AG09319 (cell line): Measurements from ENCODE around the gene PGAP1.

Experiments
- DNase-seq: peaks from one replicate; pipeline ENCODE4 v3.0.0-alpha.2; 2010; ENCODE audit warnings: low read depth; ENCODE audit errors: extremely low read depth
- CTCF ChIP-seq: IDR thresholded peaks from 2 replicates; pipeline ENCODE4 v1.5.1; 2011; ENCODE audit warnings: low read depth, mild to moderate bottlenecking, inconsistent platforms, low read length, moderate library complexity

PGAP1 gene

GRCh38 chr2:196854629-196855028 lies 71.9 kb downstream of the PGAP1 start:
- no peak for TF ChIP-seq CTCF
- no peak for DNase-seq

DNA sequence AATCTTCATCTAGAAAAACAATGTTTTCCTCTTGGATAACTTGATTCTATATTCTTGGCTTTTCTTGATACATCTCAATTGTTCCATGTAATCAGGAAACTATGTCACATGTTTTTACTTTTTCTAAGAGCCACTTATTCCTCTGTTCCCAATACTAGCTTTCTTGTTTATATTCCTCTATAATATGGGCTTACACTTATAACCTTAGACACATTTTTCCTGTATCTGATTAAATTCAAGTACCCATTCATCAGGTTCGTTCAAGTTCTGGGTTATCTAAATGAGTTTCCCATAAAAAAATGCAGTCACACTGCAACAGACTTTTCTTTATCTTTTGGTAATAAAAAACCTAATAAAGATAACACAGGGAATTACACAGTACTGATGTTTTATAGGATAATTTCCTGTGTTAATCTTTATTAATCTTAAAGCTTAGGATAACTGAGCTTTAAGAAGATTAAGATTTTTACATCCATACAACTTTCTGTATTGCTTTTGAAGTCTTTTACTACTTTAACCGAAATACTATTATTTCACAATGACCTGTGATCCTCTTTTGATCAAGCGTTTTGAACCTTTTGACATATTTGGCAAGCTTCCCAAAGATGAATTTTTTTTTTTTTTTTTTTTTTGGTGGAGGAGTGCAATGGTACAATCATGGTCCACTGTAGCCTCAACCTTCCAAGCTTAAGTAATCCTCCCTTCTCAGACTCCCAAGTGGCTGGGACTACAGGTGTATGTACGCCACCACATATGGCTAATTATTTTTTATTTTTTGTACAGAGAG lies 73.0 kb downstream of the PGAP1 start:
- no peak for DNase-seq
- TF ChIP-seq CTCF, result no peak

GRCh38 chr2:196851088-196851487 lies 75.4 kb downstream of the PGAP1 start:
- TF ChIP-seq CTCF, result no peak
- no peak for DNase-seq

- peak; percentile 35 for TF ChIP-seq CTCF
- DNase-seq, result no peak
These were observed 76.6 kb downstream of the PGAP1 start for GRCh38 chr2:196849895-196850294.

DNA sequence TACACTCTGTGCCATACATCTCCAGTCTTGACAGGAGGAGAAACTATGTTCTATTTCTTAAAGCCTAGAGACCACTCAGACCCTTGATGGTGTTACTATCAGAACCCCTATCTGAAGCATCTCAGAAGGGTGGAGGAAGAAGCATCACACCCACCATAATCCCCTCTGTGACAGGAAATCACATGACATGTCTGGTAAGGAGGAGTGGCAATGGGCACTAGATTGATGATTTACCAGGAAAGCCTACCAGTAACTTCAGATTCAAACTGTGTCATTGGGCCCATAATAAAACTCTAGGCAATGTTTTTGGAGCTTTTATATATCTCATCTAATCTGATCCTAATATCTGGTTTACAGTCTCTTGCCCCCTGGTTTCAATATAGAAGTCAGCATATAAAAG lies 80.2 kb downstream of the PGAP1 start:
- TF ChIP-seq CTCF, result no peak
- DNase-seq, result no peak

GRCh38 chr2:196845371-196845770 lies 81.1 kb downstream of the PGAP1 start:
- no peak for DNase-seq

DNA sequence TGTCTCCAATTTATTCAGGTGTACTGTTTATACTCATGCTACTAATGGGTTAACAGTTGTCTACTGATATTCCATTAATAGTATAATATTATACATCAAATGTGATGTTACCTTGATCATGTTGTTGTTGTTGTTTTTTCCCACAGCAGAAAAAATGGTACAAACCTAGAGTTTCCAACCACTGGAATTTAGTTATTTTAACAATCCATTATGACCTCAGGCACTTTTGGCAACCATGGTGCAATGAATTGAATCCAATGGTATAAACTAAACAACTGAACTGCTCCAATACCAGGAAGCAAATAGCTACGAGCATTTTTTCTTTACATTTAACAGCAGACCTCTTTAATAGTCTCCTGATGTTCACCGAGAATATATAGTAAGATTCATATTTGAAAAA lies 86.3 kb downstream of the PGAP1 start:
- no peak for TF ChIP-seq CTCF
- no peak for DNase-seq

More at GRCh38 chr2:196845371-196845770, 81.1 kb downstream of the PGAP1 start:
- no peak for TF ChIP-seq CTCF
